GM18951 (cell line): Measurements from ENCODE around the gene FNTB.

Source experiments
- POLR2A ChIP-seq: IDR thresholded peaks from 4 replicates; pipeline ENCODE4 v1.6.1; 2011; ENCODE audit warnings: mild to moderate bottlenecking; ENCODE audit not compliant: insufficient read length, insufficient read depth; ENCODE audit errors: extremely low read depth
- in situ Hi-C: fragments of 300-500 bp; cut with MboI; formaldehyde crosslinking; loops from one replicate; pipeline ENCODE4 v1.12.0; 2022; ENCODE audit warnings: low sequenced_read_pairs, mixed read lengths, inconsistent platforms; ENCODE audit not compliant: unreplicated experiment

The FNTB gene

GRCh38 chr14:65052832-65053231 is 66.1 kb downstream of the FNTB start:
- TF ChIP-seq POLR2A: no peak
- in situ Hi-C loops: no loop called here

- in situ Hi-C loops: no loop called here
- TF ChIP-seq POLR2A: no peak
Observed at GRCh38 chr14:65053466-65053865, 66.8 kb downstream of the FNTB start.

- no peak for TF ChIP-seq POLR2A
- in situ Hi-C loops: no loop called here
Observed at GRCh38 chr14:65054471-65055085, 67.9 kb downstream of the FNTB start.

GRCh38 chr14:65057695-65058094 is 71.0 kb downstream of the FNTB start:
- in situ Hi-C loops: no loop called here

GRCh38 chr14:65062096-65063075 is 75.7 kb downstream of the FNTB start:
- in situ Hi-C loops: no loop called here
- TF ChIP-seq POLR2A: no peak

More at GRCh38 chr14:65057695-65058094, 71.0 kb downstream of the FNTB start:
- TF ChIP-seq POLR2A: no peak

GRCh38 chr14:65065719-65066118 is 79.0 kb downstream of the FNTB start:
- in situ Hi-C loops: no loop called here
- TF ChIP-seq POLR2A: no peak

- in situ Hi-C loops: no loop called here
- TF ChIP-seq POLR2A: no peak
Observed at GRCh38 chr14:65069874-65070413, 83.2 kb downstream of the FNTB start.

GRCh38 chr14:65070471-65070976 is 83.8 kb downstream of the FNTB start:
- in situ Hi-C loops: no loop called here
- no peak for TF ChIP-seq POLR2A

GRCh38 chr14:65071544-65071943 is 84.8 kb downstream of the FNTB start:
- in situ Hi-C loops: no loop called here
- no peak for TF ChIP-seq POLR2A

GRCh38 chr14:65072256-65072655 is 85.6 kb downstream of the FNTB start:
- TF ChIP-seq POLR2A: no peak
- in situ Hi-C loops: no loop called here

GRCh38 chr14:65072937-65073336 is 86.2 kb downstream of the FNTB start:
- in situ Hi-C loops: no loop called here
- TF ChIP-seq POLR2A: no peak

GRCh38 chr14:65073605-65074201 is 87.0 kb downstream of the FNTB start:
- in situ Hi-C loops: no loop called here
- no peak for TF ChIP-seq POLR2A
